Astrocyte (in vitro differentiated cells and primary cell): Measurements from ENCODE around the gene XCL2.

Experiments used
- CTCF ChIP-seq: IDR thresholded peaks from 2 replicates; pipeline ENCODE4 v1.5.1; 2011; ENCODE audit warnings: low read depth, mild to moderate bottlenecking, inconsistent platforms, low read length, moderate library complexity; ENCODE audit not compliant: insufficient read depth
- EZH2 ChIP-seq: IDR thresholded peaks from 2 replicates; pipeline ENCODE4 v1.6.1; 2012; ENCODE audit warnings: mild to moderate bottlenecking, low read length, inconsistent platforms; ENCODE audit not compliant: insufficient read depth

GRCh38 chr1:168535536-168535935 lies 8.3 kb downstream of the XCL2 start:
- TF ChIP-seq EZH2 (no peak), CTCF (no peak)
